GM12874 (cell line): Measurements from ENCODE around the gene SLC22A31.

Experiments used
- TF ChIP-seq, protein P1 (sequence below): IDR thresholded peaks from 2 replicates; pipeline ENCODE4 v1.5.1; 2011; ENCODE audit warnings: low read depth, mild to moderate bottlenecking, control low read depth, low read length, moderate library complexity; ENCODE audit not compliant: insufficient read depth

The SLC22A31 gene

DNA sequence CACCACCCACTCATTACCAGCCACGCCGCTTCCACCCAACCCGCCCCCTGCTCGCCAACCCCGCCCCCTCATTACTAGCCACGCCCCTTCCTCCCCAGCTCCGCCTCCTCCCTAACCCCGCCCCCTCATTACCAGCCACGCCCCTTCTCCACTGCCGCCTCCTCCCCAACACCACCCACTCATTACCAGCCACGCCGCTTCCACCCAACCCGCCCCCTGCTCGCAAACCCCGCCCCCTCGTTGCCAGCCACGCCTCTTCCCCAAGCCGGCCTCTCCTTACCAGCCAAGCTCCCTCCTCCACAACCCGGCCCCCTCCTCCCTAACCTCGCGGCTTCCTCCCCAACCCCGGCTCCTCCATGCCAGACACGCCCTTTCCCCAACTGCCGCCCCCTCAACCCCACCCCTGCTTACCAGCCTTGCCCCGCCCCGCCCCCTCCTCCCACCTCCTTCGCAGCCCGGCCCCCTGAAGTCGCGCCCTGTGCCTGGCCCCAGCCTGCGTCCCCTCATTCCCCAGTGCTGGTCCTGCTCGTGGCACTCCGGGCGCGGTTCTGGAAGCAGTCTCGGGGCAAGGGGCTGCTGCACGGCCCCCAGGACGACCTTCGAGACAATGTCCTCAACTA is 7.3 kb downstream of the SLC22A31 start:
- TF ChIP-seq, protein P1, sequence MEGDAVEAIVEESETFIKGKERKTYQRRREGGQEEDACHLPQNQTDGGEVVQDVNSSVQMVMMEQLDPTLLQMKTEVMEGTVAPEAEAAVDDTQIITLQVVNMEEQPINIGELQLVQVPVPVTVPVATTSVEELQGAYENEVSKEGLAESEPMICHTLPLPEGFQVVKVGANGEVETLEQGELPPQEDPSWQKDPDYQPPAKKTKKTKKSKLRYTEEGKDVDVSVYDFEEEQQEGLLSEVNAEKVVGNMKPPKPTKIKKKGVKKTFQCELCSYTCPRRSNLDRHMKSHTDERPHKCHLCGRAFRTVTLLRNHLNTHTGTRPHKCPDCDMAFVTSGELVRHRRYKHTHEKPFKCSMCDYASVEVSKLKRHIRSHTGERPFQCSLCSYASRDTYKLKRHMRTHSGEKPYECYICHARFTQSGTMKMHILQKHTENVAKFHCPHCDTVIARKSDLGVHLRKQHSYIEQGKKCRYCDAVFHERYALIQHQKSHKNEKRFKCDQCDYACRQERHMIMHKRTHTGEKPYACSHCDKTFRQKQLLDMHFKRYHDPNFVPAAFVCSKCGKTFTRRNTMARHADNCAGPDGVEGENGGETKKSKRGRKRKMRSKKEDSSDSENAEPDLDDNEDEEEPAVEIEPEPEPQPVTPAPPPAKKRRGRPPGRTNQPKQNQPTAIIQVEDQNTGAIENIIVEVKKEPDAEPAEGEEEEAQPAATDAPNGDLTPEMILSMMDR, result no peak

DNA sequence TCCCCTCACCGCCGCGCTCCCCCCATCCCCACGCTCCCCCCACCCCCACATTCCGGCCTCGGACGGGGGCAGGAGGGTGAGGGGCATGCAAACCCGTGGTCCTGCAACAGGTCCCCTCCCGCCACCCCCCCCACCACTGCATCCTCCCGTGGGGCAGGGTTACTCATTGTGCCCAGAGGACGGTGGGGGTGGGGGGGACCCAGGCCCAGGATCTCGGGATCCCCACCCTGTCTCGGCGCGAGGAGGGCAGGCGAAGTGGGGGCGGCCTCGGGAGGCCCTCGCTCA is 8.5 kb downstream of the SLC22A31 start:
- TF ChIP-seq, protein P1, result no peak

DNA sequence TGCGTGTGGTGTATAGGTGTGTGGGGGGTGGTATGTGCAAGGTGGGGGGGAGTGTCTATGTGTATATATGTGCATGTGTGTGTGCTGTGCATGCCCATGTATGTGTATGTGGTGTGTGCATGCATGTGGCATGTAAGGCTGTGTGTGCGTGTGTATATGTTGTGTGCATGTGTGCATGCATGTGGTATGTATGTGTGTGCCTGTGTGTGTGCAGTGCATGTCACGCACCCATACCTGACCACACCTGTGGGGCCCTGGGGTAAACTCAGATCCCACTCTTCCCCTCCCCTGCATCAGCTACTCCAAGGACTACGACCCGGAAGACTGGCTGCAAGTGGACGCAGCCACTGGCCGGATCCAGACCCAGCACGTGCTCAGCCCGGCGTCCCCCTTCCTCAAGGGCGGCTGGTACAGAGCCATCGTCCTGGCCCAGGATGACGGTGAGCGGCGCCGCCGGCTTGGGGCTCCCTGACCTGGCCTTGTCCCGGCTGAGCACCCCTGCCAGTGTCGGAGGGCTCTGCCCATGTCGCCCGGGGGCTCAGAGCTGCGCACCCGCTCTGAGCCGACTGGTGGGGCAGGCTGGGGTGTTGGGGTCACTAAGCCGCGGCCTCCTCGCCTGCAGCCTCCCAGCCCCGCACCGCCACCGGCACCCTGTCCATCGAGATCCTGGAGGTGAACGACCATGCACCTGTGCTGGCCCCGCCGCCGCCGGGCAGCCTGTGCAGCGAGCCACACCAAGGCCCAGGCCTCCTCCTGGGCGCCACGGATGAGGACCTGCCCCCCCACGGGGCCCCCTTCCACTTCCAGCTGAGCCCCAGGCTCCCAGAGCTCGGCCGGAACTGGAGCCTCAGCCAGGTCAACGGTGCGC is 9.1 kb downstream of the SLC22A31 start:
- TF ChIP-seq, protein P1, result no peak

DNA sequence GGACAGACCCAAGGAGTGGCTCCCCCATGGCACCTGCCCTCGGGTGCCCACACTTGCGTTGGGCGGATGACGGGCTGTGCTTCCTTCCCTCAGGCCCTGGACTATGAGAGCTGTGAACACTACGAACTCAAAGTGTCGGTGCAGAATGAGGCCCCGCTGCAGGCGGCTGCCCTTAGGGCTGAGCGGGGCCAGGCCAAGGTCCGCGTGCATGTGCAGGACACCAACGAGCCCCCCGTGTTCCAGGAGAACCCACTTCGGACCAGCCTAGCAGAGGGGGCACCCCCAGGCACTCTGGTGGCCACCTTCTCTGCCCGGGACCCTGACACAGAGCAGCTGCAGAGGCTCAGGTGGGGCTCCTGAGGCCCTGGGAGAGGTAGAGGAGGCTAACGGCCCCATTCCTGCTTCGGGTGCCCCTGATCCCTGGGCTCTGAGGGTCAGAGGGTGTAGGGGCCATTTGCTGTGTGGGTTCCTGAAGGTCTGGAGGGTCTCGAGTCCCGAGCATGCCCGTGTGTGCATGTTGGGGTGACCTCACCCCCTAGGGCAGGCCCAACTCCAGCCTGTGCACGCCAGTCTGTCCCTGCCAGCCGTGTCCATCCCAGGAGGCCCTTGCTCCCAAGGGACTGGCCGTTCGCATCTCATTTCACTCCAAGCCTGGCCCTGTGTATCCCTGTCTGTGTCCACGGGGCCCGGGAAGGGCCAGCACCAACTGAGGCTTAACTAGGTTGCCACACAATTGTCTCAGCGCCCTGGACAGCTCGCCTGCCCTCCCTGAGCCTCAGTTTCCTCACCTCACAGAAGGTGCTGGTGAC is 10.0 kb downstream of the SLC22A31 start:
- TF ChIP-seq, protein P1, result no peak

DNA sequence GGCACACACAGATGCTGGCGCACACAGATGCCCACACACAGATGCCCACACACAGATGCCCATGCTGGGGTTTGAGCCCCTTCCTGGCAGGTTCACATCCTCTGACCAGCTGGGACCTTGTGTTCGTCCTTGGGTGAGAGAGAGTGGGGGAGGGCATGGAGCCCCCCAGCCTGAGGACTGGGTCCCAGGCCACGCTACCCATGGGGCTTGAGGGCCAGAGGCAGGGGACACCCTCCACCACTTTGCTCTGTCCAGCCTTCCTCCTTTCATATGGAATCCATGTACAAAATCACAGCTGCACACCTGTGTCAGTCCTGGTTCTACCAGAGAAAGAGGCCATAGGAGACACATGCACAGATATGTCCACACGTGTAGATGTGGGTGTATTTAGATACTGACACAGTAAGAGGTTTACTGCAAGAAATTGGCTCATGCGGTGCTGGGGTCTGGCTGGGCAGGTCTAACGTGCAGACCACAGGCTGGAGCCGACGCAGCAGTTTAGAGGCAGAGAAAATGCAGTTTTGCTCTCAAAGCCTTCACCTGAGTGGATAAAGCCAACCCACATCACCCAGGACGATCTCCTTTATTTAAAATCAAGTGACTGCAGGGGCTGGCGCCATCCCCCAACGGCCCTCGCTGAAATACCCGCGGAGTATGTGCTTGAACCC is 10.8 kb downstream of the SLC22A31 start:
- TF ChIP-seq, protein P1, result no peak

DNA sequence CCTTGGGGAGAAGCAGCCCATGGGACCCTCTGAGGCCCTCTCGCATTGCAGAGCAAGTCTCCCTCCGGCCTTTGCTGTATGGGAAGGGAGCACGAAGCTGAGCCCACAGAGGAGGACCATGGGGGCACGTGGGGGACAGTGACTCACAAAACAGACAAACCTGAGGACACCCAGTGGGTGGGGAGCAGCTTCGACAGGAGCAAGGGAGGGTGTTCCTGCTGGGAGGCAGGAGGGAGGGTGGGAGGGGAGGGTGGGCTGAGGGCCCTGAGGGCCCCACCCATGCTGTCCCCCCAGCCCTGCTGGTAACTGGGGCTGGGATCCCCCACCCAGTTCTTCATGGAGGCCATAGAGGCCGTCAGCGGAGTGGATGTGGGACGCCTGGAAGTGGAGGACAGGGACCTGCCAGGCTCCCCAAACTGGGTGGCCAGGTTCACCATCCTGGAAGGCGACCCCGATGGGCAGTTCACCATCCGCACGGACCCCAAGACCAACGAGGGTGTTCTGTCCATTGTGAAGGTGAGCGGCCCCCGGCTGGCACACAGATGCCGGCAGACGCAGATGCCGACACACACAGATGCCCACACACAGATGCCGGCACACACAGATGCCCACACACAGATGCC is 12.5 kb downstream of the SLC22A31 start:
- TF ChIP-seq, protein P1, result no peak
